ENCODE results near the gene TMEM143.
A peak's percentile ranks its signal among the peaks of the same experiment; 100 is the strongest.
"Not testable (repeated sequence)": the region's sequence is repeated elsewhere in the genome, so short reads cannot be mapped to it uniquely, and the experiment has no call there.

The TMEM143 gene

GRCh38 chr19:48325265-48325910, 38.4 kb downstream of the TMEM143 start, which contains the start of gene EMP3:
EMP3 (plus strand) TSS chr19:48325552; CDS start chr19:48326845, 1,293 bp downstream.
- peak; percentile 82 for DNase-seq

GRCh38 chr19:48321622-48322591, 41.8 kb downstream of the TMEM143 start:
- DNase-seq = peak; percentile 99

GRCh38 chr19:48321372-48321621, 42.4 kb downstream of the TMEM143 start:
- peak; percentile 95 to 96 for DNase-seq

- DNase-seq = peak; percentile 71 to 72
Measured at GRCh38 chr19:48319647-48320541, 43.8 kb downstream of the TMEM143 start.

- DNase-seq = no peak
Measured at GRCh38 chr19:48318286-48318987, 45.3 kb downstream of the TMEM143 start.

GRCh38 chr19:48317708-48317960, 46.1 kb downstream of the TMEM143 start:
- not testable (repeated sequence) for DNase-seq

GRCh38 chr19:48315712-48316111, 48.0 kb downstream of the TMEM143 start:
- no peak for DNase-seq

GRCh38 chr19:48311384-48311783, 52.4 kb downstream of the TMEM143 start:
- no peak for DNase-seq

GRCh38 chr19:48310227-48310626, 53.5 kb downstream of the TMEM143 start:
- DNase-seq = no peak

- DNase-seq = not testable (repeated sequence)
Measured at GRCh38 chr19:48309731-48310130, 54.0 kb downstream of the TMEM143 start.

GRCh38 chr19:48308631-48309586, 54.8 kb downstream of the TMEM143 start:
- no peak for DNase-seq

GRCh38 chr19:48303866-48304265, 59.9 kb downstream of the TMEM143 start:
- no peak for DNase-seq

GRCh38 chr19:48303367-48303766, 60.4 kb downstream of the TMEM143 start:
- DNase-seq = no peak

- no peak for DNase-seq
Measured at GRCh38 chr19:48302600-48302959, 61.2 kb downstream of the TMEM143 start.

- no peak for DNase-seq
Measured at GRCh38 chr19:48301886-48302599, 61.7 kb downstream of the TMEM143 start.

GRCh38 chr19:48297975-48298374, 65.8 kb downstream of the TMEM143 start:
- DNase-seq = no peak

GRCh38 chr19:48296963-48297734, 66.6 kb downstream of the TMEM143 start:
- no peak for DNase-seq

GRCh38 chr19:48295458-48295857, 68.3 kb downstream of the TMEM143 start:
- DNase-seq = no peak

- DNase-seq = no peak
Measured at GRCh38 chr19:48292798-48293197, 70.9 kb downstream of the TMEM143 start.

- not testable (repeated sequence) for DNase-seq
Measured at GRCh38 chr19:48291489-48291815, 72.3 kb downstream of the TMEM143 start.

Data from activated CD4-positive, alpha-beta T cell treated with anti-CD3 and anti-CD28 coated beads, Interleukin-2, amount 50 U/mL, for 4 hours (primary cell).